ENCODE data around the gene GZMH. TPM values are rescaled to one million over a fixed set of nuclear protein-coding genes. Genes with fewer than 3 reads are reported as not detected.
"Not testable (repeated sequence)": the region's sequence is repeated elsewhere in the genome, so short reads cannot be mapped to it uniquely, and the experiment has no call there.

Gene GZMH
- total RNA-seq (2022) (not detected in 2 replicates), Bru-seq, nascent RNA (not detected), BruChase-seq, experiment 1, labeled RNA remaining after a 6-hour chase (not detected), BruChase-seq, experiment 2, labeled RNA remaining after a 2-hour chase (not detected)
- long read RNA-seq, result 0 reads

DNA sequence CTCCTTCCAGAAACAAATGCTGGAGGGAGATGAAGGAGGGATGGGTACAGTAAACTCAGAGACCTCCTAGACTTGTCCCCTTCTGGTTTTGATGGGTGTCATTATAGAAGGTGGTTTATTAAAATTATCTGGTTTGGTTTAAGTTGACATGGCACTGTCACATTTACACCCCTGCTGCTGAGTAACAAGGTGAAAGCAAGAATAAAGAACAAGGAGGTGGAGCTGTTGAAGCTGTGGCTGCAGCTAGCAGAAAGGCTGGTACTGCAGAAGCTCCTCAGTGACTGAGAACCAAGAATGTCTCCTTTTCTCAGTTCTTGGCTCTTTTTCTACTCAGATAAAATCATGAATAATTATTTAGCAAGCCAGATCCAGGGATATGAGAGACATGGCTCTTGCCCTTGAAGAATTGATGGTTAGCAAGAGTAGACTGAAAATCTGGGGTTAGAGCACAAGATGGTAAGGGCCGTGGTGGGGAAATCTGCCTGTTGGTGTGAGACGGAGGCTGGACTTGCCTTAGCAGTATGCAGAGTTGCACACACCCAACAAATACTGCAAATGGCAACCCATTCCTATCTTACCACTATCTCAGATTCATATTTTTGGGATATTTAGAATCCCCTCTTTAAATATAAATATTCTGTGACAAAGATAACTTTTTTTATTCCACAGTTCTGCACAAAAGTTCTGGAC is at the start of gene GZMH:
Gene GZMH, minus strand, starts transcription at position 31 of the 690 bp plus-strand sequence. CDS start 72 bp downstream, outside the sequence.
- Mint-ChIP-seq H3K27me3 (ENCODE audit: unreplicated experiment) (peaks cover 28% of the 10 kb centered on the region), H3K4me3 (ENCODE audit: low read depth, unreplicated experiment) (no peak within 1 kb of the TSS), H3K9me3 (ENCODE audit: low read depth, unreplicated experiment) (no peaks in the 10 kb centered on the region), H3K4me1 (ENCODE audit: low read depth, unreplicated experiment) (no peaks in the 10 kb centered on the region), H3K36me3 (ENCODE audit: insufficient read depth, unreplicated experiment) (no peaks in the 10 kb centered on the region), H3K27ac (ENCODE audit: unreplicated experiment) (no peak within 1 kb of the TSS)
- BruUV-seq (replicated peaks), result no TSS peak
- CTCF ChIA-PET, result no interaction called here
- DNase-seq, result no peak
- intact Hi-C loops (cut with micrococcal nuclease; ENCODE audit: unreplicated experiment), result no loop called here
- TF ChIP-seq, protein P1, sequence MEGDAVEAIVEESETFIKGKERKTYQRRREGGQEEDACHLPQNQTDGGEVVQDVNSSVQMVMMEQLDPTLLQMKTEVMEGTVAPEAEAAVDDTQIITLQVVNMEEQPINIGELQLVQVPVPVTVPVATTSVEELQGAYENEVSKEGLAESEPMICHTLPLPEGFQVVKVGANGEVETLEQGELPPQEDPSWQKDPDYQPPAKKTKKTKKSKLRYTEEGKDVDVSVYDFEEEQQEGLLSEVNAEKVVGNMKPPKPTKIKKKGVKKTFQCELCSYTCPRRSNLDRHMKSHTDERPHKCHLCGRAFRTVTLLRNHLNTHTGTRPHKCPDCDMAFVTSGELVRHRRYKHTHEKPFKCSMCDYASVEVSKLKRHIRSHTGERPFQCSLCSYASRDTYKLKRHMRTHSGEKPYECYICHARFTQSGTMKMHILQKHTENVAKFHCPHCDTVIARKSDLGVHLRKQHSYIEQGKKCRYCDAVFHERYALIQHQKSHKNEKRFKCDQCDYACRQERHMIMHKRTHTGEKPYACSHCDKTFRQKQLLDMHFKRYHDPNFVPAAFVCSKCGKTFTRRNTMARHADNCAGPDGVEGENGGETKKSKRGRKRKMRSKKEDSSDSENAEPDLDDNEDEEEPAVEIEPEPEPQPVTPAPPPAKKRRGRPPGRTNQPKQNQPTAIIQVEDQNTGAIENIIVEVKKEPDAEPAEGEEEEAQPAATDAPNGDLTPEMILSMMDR (IDR thresholded peaks at IDR 0.05; ENCODE audit: unreplicated experiment), result no peak

DNA sequence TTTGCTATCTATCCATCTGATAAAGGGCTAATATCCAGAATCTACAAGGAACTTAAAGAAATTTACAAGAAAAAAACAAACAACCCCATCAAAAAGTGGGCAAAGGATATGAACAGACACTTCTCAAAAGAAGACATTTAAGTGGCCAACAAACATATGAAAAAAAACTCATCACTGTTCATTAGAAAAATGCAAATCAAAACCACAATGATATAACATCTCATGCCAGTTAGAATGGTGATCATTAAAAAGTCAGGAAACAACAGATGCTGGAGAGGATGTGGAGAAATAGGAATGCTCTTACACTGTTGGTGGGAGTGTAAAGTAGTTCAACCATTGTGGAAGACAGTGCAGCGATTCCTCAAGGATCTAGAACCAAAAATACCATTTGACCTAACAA is 38.9 kb upstream of the GZMH start:
- H3K9me3 Mint-ChIP-seq (ENCODE audit: low read depth, unreplicated experiment); DNase-seq; H3K36me3 Mint-ChIP-seq (ENCODE audit: insufficient read depth, unreplicated experiment); intact Hi-C loops (cut with micrococcal nuclease; ENCODE audit: unreplicated experiment); H3K4me1 Mint-ChIP-seq (ENCODE audit: low read depth, unreplicated experiment); H3K27me3 Mint-ChIP-seq (ENCODE audit: unreplicated experiment); H3K4me3 Mint-ChIP-seq (ENCODE audit: low read depth, unreplicated experiment); CTCF ChIA-PET; H3K27ac Mint-ChIP-seq (ENCODE audit: unreplicated experiment); BruUV-seq (replicated peaks): not testable (repeated sequence)

DNA sequence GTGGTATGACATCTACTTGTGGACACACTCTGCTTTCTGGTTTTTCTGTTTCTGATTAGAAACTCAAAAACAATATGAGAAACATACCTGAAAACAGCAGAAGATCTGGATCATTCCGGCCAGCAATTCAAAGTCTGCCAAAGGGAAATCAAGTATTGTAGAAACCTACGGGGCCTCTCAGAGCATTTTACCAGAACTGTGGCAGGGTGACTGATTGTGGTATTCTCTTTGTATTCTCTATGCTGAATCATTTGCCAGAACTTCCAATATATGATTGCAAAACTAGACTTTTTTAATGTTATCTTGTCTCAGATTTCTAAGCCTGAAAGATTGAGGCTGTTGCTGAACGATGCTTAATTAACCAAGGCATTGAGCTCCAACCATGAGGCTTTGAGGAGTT is 30.4 kb upstream of the GZMH start:
- TF ChIP-seq, protein P1 (IDR thresholded peaks at IDR 0.05; ENCODE audit: unreplicated experiment), result no peak
- H3K9me3 Mint-ChIP-seq (ENCODE audit: low read depth, unreplicated experiment), result no peaks in the 10 kb centered on the region
- no TSS peak for BruUV-seq (replicated peaks)
- peaks cover 15% of the 10 kb centered on the region for H3K27me3 Mint-ChIP-seq (ENCODE audit: unreplicated experiment)
- CTCF ChIA-PET, result no interaction called here
- H3K4me3 Mint-ChIP-seq (ENCODE audit: low read depth, unreplicated experiment), result no peak overlapping the region
- no peaks in the 10 kb centered on the region for H3K4me1 Mint-ChIP-seq (ENCODE audit: low read depth, unreplicated experiment)
- DNase-seq, result no peak
- no peak overlapping the region for H3K27ac Mint-ChIP-seq (ENCODE audit: unreplicated experiment)
- no peaks in the 10 kb centered on the region for H3K36me3 Mint-ChIP-seq (ENCODE audit: insufficient read depth, unreplicated experiment)
- intact Hi-C loops (cut with micrococcal nuclease; ENCODE audit: unreplicated experiment), result no loop called here

DNA sequence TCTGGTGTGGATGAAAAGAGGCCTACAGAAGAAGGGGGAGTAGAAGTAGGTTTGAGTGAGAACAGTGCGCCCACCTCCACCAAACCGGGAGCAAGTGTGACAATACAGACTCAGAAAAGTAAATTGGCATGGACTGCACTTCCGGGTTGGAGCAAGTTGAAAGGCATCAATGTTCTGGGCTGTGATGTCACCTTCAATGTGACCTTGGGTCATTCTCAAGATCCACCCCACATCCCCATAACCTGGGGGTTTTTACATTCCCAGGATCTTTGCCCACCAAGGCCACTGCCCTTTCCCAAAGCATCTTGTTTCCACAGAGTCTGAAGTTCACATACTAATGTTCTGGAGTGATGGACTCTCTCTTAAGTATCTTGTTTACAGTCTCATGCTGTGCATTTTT is 29.8 kb upstream of the GZMH start:
- Mint-ChIP-seq H3K9me3 (ENCODE audit: low read depth, unreplicated experiment) (no peaks in the 10 kb centered on the region), H3K4me3 (ENCODE audit: low read depth, unreplicated experiment) (no peak overlapping the region), H3K27me3 (ENCODE audit: unreplicated experiment) (peaks cover 15% of the 10 kb centered on the region), H3K27ac (ENCODE audit: unreplicated experiment) (no peak overlapping the region), H3K4me1 (ENCODE audit: low read depth, unreplicated experiment) (no peaks in the 10 kb centered on the region), H3K36me3 (ENCODE audit: insufficient read depth, unreplicated experiment) (no peaks in the 10 kb centered on the region)
- intact Hi-C loops (cut with micrococcal nuclease; ENCODE audit: unreplicated experiment), result no loop called here
- BruUV-seq (replicated peaks), result no TSS peak
- DNase-seq, result no peak
- CTCF ChIA-PET, result no interaction called here
- TF ChIP-seq, protein P1 (IDR thresholded peaks at IDR 0.05; ENCODE audit: unreplicated experiment), result no peak

DNA sequence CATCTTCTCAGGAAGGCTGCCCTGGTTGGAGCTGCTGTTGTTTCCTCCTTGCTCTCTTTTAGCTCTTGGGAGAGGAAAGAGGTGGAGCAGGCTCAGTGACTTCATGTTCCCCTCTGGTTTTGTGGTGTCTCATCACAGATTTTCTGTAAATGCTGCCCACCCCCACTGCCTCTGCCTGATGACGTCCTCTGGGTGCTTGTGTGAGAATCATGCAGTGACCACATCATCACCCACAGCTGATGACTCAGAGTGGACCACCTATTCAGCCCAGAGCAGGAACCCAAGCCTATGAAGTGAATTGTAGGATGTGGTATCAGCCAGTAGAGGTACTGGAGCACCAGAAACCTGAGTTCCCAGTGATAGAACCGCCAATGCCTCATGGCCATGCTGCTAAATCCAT is 24.7 kb upstream of the GZMH start, which contains the start of gene GZMB:
Gene GZMB, minus strand, starts transcription at position 33 of the 400 bp plus-strand sequence. Its CDS starts 30 bp downstream, at position 3.
- no peaks in the 10 kb centered on the region for H3K36me3 Mint-ChIP-seq (ENCODE audit: insufficient read depth, unreplicated experiment)
- no peaks in the 10 kb centered on the region for H3K9me3 Mint-ChIP-seq (ENCODE audit: low read depth, unreplicated experiment)
- no peak within 1 kb of the TSS for H3K4me3 Mint-ChIP-seq (ENCODE audit: low read depth, unreplicated experiment)
- BruUV-seq (replicated peaks), result no TSS peak
- H3K27me3 Mint-ChIP-seq (ENCODE audit: unreplicated experiment), result no peaks in the 10 kb centered on the region
- H3K4me1 Mint-ChIP-seq (ENCODE audit: low read depth, unreplicated experiment), result peaks cover 12% of the 10 kb centered on the region
- H3K27ac Mint-ChIP-seq (ENCODE audit: unreplicated experiment), result no peak within 1 kb of the TSS
- CTCF ChIA-PET, result no interaction called here
- TF ChIP-seq, protein P1 (IDR thresholded peaks at IDR 0.05; ENCODE audit: unreplicated experiment), result no peak
- DNase-seq, result no peak
- intact Hi-C loops (cut with micrococcal nuclease; ENCODE audit: unreplicated experiment), result no loop called here
